HG03378 (cell line): Measurements from ENCODE around the gene MRPL54.

ENCODE experiments used
- ATAC-seq: cut with Tn5 transposase; IDR thresholded peaks from one replicate; pipeline ENCODE4 v1.9.1; 2021; ENCODE audit warnings: mild to moderate bottlenecking, moderate library complexity; ENCODE audit not compliant: unreplicated experiment

The MRPL54 gene

GRCh38 chr19:3762501-3763459 is at the start of gene MRPL54:
Gene MRPL54, plus strand, starts transcription at chr19:3762682. Its CDS starts 19 bp downstream, at chr19:3762701.
- peak; percentile 68 for ATAC-seq

- ATAC-seq, result no peak
Observed at GRCh38 chr19:3716147-3716668, 46.3 kb upstream of the MRPL54 start.

DNA sequence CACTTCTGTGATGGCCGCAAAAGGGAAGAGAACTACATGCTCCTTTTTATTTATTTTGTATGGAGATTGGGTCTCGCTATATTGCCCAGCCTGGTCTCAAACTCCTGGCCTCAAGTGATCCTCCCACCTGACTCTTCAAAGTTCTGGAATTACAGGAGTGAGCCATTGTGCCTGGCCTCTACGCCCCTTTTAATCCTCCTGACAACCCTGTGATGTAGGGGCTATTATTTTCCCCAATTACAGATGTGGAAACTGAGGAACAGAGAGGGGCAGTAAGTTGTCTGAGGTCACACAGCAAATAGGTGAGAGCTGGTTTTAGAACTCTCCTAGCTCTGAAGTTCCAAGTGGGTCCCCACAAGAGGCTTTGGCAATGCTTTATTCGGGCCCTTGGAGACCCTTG is 42.6 kb upstream of the MRPL54 start:
- ATAC-seq, result no peak

DNA sequence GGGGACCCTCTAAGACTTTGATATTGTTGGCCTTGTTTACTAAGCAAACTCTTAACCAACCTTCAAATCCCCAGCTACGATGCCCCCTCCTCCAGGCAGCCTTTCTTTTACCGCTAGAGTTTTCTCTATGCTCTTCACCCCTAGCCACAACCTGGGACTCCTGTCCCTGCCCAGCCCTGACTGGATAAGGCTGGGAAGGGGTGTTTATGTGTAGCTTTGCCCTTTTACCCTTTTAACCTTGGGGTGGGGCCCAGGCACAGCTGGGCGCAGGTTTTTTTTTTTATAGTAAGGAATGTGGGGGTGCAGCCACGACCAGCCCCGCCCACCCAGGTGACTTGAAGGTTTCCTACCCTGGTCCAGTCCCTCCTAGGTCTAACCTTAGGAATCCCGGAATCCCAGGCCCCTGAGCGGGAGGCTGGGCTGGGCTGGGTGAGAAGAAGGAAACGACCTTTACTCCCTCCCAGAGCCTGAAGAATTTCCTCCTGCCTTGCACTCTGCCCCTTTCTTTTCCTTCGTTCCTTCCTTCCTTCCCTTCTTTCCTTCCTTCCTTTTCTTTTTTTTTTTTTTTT is 42.0 kb upstream of the MRPL54 start:
- ATAC-seq, result no peak

DNA sequence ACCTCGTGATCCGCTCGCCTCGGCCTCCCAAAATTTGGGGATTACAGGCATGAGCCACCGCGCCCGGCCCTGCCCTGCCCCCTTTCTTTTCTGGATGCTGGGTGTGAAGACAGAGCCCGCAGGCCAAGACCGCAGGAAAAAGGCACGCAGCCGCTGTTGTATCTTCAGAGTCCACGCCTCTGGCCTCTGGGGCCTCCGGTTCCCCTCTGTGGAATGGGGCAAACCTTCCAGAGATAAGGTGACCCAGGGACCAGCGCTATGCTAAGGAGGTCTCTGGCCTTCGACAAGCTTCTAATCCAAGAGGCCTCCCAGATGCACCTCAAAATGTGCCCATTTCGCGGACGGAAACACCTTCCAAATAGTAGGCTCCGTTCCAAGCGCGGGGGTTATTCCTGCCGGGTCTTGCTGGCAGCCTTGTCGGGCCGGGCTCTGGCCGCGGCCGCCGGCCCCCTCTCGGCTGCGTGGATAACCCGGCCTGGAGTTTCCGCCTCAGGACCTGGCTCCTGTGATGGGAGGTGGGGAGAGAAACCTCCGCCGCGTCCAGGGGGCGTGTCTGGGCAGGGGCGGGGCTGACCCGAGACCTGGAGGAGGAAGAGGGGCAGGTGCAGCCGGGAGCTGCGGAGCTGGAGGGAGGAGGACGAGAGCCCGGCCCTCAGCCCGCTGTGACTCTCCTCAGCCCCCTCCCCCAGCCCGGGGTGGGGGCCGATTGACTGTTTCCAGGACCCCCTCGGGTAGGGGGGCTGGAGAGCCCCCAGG is 41.2 kb upstream of the MRPL54 start:
- no peak for ATAC-seq

GRCh38 chr19:3721887-3722442 is 40.5 kb upstream of the MRPL54 start:
- ATAC-seq, result no peak

GRCh38 chr19:3722443-3723109 is 39.9 kb upstream of the MRPL54 start:
- ATAC-seq, result no peak

DNA sequence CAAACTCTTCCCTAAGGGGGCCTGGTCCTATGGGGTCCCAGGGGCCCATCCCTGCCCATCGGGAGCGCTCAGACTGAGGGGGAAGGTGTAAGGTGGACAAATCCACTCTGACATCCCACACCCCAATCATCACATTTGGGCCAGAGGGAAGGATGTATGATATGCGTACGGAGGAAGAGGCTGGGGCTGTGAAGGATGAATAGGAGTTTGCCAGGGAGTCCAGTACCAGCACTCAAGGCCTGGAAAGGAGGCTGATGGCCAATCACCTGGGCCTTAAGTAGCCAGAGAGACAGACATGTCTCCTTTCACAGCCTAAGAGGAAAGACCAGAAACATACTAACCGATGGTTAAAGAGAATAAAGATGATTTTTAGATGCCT is 39.4 kb upstream of the MRPL54 start:
- ATAC-seq, result no peak

DNA sequence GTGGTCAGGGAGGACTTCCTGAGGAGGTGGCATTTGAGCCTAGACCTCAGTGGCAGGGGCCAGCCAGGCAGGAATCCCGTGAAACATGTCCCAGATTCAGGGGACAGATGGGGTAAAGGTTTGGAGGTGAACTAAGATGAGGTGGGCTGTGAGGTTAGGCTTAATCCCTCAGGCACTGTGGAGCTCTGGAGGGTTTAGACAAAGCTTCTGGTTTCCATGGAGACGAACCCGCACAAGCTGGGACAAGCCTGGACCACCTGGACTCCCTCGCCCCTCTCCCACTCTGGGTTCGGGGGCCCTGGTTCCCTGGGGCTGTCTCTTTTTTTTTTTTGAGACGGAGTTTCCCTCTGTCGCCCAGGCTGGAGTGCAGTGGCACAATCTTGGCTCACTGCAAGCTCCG is 38.6 kb upstream of the MRPL54 start:
- no peak for ATAC-seq

- no peak for ATAC-seq
Observed at GRCh38 chr19:3725121-3725520, 37.4 kb upstream of the MRPL54 start.

DNA sequence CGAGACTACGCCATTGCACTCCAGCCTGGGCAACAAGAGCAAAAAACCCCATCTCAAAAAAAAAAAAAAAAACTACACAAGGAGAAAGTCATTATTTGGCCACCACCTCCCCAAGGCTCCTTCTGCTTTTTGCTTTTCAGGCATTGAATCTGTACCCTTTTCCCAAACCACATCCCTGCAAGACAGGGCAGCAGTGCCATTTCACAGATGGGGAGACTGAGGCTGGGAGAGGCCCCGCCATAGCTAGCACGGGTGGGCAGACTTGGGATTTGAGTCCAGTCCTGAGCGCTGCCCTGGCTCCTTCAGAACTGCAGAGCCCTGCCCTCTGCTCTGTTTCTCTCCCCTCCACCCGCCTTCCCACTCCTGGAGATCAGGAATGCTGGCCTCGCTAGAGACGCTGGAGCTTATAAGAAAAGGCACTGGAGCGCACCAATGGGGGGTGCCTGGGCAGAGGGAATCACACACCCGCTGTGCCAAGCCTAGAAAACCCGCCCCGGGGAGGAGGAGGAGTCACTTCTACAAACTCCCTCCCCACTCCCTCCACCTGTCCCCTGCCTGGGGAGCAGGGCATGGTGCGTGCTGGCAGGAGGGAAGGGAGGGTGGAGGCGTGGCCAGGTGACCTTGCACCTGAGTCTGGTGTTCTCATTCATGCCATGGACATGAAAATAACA is 36.7 kb upstream of the MRPL54 start:
- ATAC-seq, result no peak

GRCh38 chr19:3730457-3730958 is 32.0 kb upstream of the MRPL54 start:
- no peak for ATAC-seq

GRCh38 chr19:3732108-3732507 is 30.4 kb upstream of the MRPL54 start:
- no peak for ATAC-seq

GRCh38 chr19:3733549-3734309 is 28.8 kb upstream of the MRPL54 start:
- no peak for ATAC-seq

- ATAC-seq, result no peak
Observed at GRCh38 chr19:3734310-3734600, 28.2 kb upstream of the MRPL54 start.

DNA sequence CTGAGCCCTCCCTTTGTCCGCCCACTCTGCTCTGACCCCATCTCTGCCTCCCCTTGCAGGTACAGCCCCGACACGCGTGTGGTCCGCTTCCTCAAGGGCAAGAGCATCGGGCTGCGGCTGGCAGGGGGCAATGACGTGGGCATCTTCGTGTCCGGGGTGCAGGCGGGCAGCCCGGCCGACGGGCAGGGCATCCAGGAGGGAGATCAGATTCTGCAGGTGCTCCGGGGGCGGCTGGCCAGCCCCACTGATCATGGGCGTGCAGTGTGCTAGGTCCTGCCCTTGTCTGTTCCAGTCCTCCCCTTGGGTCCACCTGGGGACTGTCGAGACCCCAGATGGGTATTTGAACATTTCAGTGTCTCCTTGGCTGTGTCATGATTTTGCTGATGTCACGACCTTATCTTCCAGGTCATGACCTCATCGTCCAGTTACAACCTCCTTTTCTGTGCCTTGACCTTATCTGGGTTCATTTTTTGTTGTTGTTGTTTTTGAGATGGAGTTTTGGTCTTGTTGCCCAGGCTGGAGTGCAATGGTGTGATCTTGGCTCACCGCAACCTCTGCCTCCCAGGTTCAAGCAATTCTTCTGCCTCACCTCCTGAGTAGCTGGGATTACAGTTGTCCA is 26.3 kb upstream of the MRPL54 start:
- no peak for ATAC-seq

DNA sequence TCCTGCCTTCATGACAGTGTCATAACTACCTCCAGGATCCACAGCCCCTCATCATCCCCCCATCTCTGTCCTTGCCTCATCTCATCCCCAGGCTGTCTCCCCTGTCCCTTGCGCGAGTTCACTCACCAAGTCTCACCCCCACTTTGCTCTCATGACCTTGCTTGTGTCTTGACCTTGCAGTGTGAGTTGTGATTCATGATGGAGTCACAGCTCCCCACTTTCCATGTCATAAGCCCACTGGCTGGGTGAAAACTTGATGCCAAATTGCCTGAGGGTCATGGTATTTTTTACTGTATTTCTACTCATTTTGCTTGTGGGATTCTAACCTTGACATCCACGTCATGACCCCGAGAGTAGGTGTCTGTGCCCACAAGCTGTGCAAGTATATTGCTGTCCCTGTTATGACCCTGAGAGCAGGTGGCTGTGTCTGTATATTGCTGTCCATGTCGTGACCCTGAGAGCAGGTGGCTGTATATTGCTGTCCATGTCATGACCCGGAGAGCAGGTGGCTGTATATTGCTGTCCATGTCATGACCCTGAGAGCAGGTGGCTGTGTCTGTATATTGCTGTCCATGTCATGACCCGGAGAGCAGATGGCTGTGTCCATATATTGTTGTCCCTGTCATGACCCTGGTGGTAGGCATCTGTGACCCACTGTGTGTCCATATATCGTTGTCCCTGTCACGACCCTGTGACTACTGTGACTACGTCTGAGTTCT is 24.8 kb upstream of the MRPL54 start:
- ATAC-seq, result no peak
